ENCODE results near the gene C10orf95.

The C10orf95 gene

GRCh38 chr10:102433619-102434046 lies 17.7 kb downstream of the C10orf95 start:
- Mint-ChIP-seq H3K4me1 (ENCODE audit: low read depth) (peaks cover 57% of the 10 kb centered on the region), H3K27ac (peak overlapping the region; percentile 95), H3K27me3 (ENCODE audit: low read depth) (no peaks in the 10 kb centered on the region), H3K9me3 (no peaks in the 10 kb centered on the region), H3K36me3 (ENCODE audit: low read depth) (peaks cover 20% of the 10 kb centered on the region), H3K4me3 (peak overlapping the region; percentile 94)

GRCh38 chr10:102432162-102432950 lies 19.0 kb downstream of the C10orf95 start, which contains the start of gene CUEDC2:
Gene CUEDC2 (minus strand): TSS chr10:102432574. CDS start chr10:102425188, 7,386 bp downstream.
- Mint-ChIP-seq H3K4me1 (ENCODE audit: low read depth) (peaks cover 47% of the 10 kb centered on the region), H3K4me3 (peak within 1 kb of the TSS; percentile 94), H3K27ac (peak within 1 kb of the TSS; percentile 95), H3K27me3 (ENCODE audit: low read depth) (no peaks in the 10 kb centered on the region), H3K36me3 (ENCODE audit: low read depth) (peaks cover 10% of the 10 kb centered on the region), H3K9me3 (no peaks in the 10 kb centered on the region)

- Mint-ChIP-seq H3K9me3 (no peaks in the 10 kb centered on the region), H3K4me1 (ENCODE audit: low read depth) (peaks cover 45% of the 10 kb centered on the region), H3K27ac (peak overlapping the region; percentile 95), H3K36me3 (ENCODE audit: low read depth) (peaks cover 6% of the 10 kb centered on the region), H3K27me3 (ENCODE audit: low read depth) (no peaks in the 10 kb centered on the region), H3K4me3 (peak overlapping the region; percentile 94)
These were observed 19.8 kb downstream of the C10orf95 start for GRCh38 chr10:102431452-102432124.

GRCh38 chr10:102429468-102429867 lies 21.9 kb downstream of the C10orf95 start:
- Mint-ChIP-seq H3K4me3 (no peak overlapping the region), H3K4me1 (ENCODE audit: low read depth) (peaks cover 32% of the 10 kb centered on the region), H3K36me3 (ENCODE audit: low read depth) (peaks cover 3% of the 10 kb centered on the region), H3K27ac (no peak overlapping the region), H3K27me3 (ENCODE audit: low read depth) (no peaks in the 10 kb centered on the region), H3K9me3 (no peaks in the 10 kb centered on the region)

- Mint-ChIP-seq H3K9me3 (no peaks in the 10 kb centered on the region), H3K4me3 (no peak overlapping the region), H3K4me1 (ENCODE audit: low read depth) (peaks cover 23% of the 10 kb centered on the region), H3K27me3 (ENCODE audit: low read depth) (no peaks in the 10 kb centered on the region), H3K27ac (no peak overlapping the region), H3K36me3 (ENCODE audit: low read depth) (peaks cover 6% of the 10 kb centered on the region)
These were observed 24.5 kb downstream of the C10orf95 start for GRCh38 chr10:102426803-102427287.

GRCh38 chr10:102425444-102425843 lies 25.9 kb downstream of the C10orf95 start:
- Mint-ChIP-seq H3K9me3 (no peaks in the 10 kb centered on the region), H3K27me3 (ENCODE audit: low read depth) (no peaks in the 10 kb centered on the region), H3K4me3 (no peak overlapping the region), H3K36me3 (ENCODE audit: low read depth) (peaks cover 6% of the 10 kb centered on the region), H3K27ac (no peak overlapping the region), H3K4me1 (ENCODE audit: low read depth) (peaks cover 24% of the 10 kb centered on the region)

GRCh38 chr10:102424916-102425315 lies 26.4 kb downstream of the C10orf95 start:
- H3K27ac Mint-ChIP-seq: no peak overlapping the region
- H3K4me1 Mint-ChIP-seq (ENCODE audit: low read depth): peaks cover 28% of the 10 kb centered on the region
- H3K9me3 Mint-ChIP-seq: no peaks in the 10 kb centered on the region
- no peaks in the 10 kb centered on the region for H3K27me3 Mint-ChIP-seq (ENCODE audit: low read depth)
- H3K36me3 Mint-ChIP-seq (ENCODE audit: low read depth): peaks cover 6% of the 10 kb centered on the region
- no peak overlapping the region for H3K4me3 Mint-ChIP-seq

GRCh38 chr10:102424145-102424544 lies 27.2 kb downstream of the C10orf95 start:
- Mint-ChIP-seq H3K36me3 (ENCODE audit: low read depth) (peaks cover 6% of the 10 kb centered on the region), H3K27me3 (ENCODE audit: low read depth) (peaks cover 2% of the 10 kb centered on the region), H3K4me1 (ENCODE audit: low read depth) (peaks cover 30% of the 10 kb centered on the region), H3K9me3 (no peaks in the 10 kb centered on the region), H3K27ac (no peak overlapping the region), H3K4me3 (no peak overlapping the region)

GRCh38 chr10:102423372-102423968 lies 27.9 kb downstream of the C10orf95 start:
- Mint-ChIP-seq H3K9me3 (no peaks in the 10 kb centered on the region), H3K4me3 (peak overlapping the region; percentile 60), H3K36me3 (ENCODE audit: low read depth) (peaks cover 6% of the 10 kb centered on the region), H3K4me1 (ENCODE audit: low read depth) (peaks cover 33% of the 10 kb centered on the region), H3K27me3 (ENCODE audit: low read depth) (peaks cover 4% of the 10 kb centered on the region), H3K27ac (peak overlapping the region; percentile 29)

GRCh38 chr10:102422545-102423129 lies 28.7 kb downstream of the C10orf95 start:
- Mint-ChIP-seq H3K27ac (peak overlapping the region; percentile 73), H3K9me3 (no peaks in the 10 kb centered on the region), H3K4me3 (peak overlapping the region; percentile 99), H3K36me3 (ENCODE audit: low read depth) (peaks cover 6% of the 10 kb centered on the region), H3K27me3 (ENCODE audit: low read depth) (peaks cover 12% of the 10 kb centered on the region), H3K4me1 (ENCODE audit: low read depth) (peaks cover 33% of the 10 kb centered on the region)

GRCh38 chr10:102421757-102422512 lies 29.4 kb downstream of the C10orf95 start:
- H3K4me1 Mint-ChIP-seq (ENCODE audit: low read depth): peaks cover 30% of the 10 kb centered on the region
- no peaks in the 10 kb centered on the region for H3K9me3 Mint-ChIP-seq
- peak overlapping the region; percentile 99 for H3K4me3 Mint-ChIP-seq
- H3K36me3 Mint-ChIP-seq (ENCODE audit: low read depth): peaks cover 6% of the 10 kb centered on the region
- H3K27ac Mint-ChIP-seq: peak overlapping the region; percentile 73
- H3K27me3 Mint-ChIP-seq (ENCODE audit: low read depth): peaks cover 19% of the 10 kb centered on the region

- Mint-ChIP-seq H3K4me1 (ENCODE audit: low read depth) (peaks cover 29% of the 10 kb centered on the region), H3K27me3 (ENCODE audit: low read depth) (peaks cover 20% of the 10 kb centered on the region), H3K27ac (peak overlapping the region; percentile 65), H3K4me3 (peak overlapping the region; percentile 99), H3K36me3 (ENCODE audit: low read depth) (peaks cover 6% of the 10 kb centered on the region), H3K9me3 (no peaks in the 10 kb centered on the region)
These were observed 29.9 kb downstream of the C10orf95 start for GRCh38 chr10:102421507-102421756.

- H3K4me3 Mint-ChIP-seq: peak within 1 kb of the TSS; percentile 99
- H3K36me3 Mint-ChIP-seq (ENCODE audit: low read depth): peaks cover 6% of the 10 kb centered on the region
- no peaks in the 10 kb centered on the region for H3K9me3 Mint-ChIP-seq
- H3K27ac Mint-ChIP-seq: peak within 1 kb of the TSS; percentile 98
- peaks cover 26% of the 10 kb centered on the region for H3K4me1 Mint-ChIP-seq (ENCODE audit: low read depth)
- H3K27me3 Mint-ChIP-seq (ENCODE audit: low read depth): peaks cover 23% of the 10 kb centered on the region
These were observed 30.4 kb downstream of the C10orf95 start, which contains the start of gene FBXL15 for GRCh38 chr10:102420714-102421506. Gene FBXL15 (plus strand): TSS chr10:102420836. CDS start chr10:102421130, 294 bp downstream.

Data from T-helper 1 cell treated with Interleukin-12 subunit alpha and Interleukin-12 subunit beta and Interleukin-4 antibody, amounts not matched to agents 30 μg/mL and 1 μg/mL, for 36 hours (primary cell).